ENCODE data around the gene OXCT2.

DNA sequence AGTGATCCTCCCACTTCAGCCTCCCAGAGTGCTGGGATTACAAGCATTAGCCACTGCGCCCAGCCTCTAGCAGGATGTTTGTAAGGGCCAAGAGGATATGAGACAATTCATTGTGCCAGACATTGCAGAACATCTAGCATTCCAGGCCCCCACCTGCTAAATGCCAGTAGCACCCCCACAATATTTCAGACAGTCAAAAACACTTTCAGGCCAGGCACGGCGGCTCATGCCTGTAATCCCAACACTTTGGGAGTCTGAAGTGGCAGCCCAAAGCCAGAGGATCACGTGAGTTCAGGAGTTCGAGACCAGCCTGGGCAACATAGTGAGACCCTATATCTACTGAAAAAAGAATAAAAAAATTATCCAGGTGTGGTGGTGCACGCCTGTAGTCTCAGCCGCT is 19.6 kb downstream of the OXCT2 start:
- TF ChIP-seq CTCF (conservative IDR thresholded peaks at IDR 0.05) = no peak
- no peak for TF ChIP-seq EZH2 (IDR thresholded peaks at IDR 0.05; ENCODE audit: low read depth)
